GM12878 (cell line): ENCODE data around the gene S100A11. TPM values are rescaled to one million over a fixed set of nuclear protein-coding genes. Genes with fewer than 3 reads are reported as not detected.

Experiments
- ATAC-seq: fragments of 200-7000 bp; cut with Tn5 transposase; 3 replicates; pipeline ENCODE4 v1.9.1; 2020; ENCODE audit warnings: mild to moderate bottlenecking, moderate library complexity
- BruUV-seq: library from RNA; stranded (reverse); fragments of 400-500 nt; replicated peaks from 2 replicates; lab custom pipeline; 2021; lab: Mats Ljungman, UMichigan
- CTCF ChIA-PET: fragments of 300-600 bp; sonication (Branson Sonifier 250); formaldehyde crosslinking; extraction: SDS; loops from one replicate; lab custom pipeline; 2021; ENCODE audit warnings: inconsistent platforms; lab: Yijun Ruan, JAX
- POLR2A ChIA-PET: fragments of 350-600 bp; formaldehyde crosslinking; extraction: SDS; loops from one replicate; lab custom pipeline; 2021; ENCODE audit warnings: inconsistent platforms; lab: Charles Lee
- RAD21 ChIA-PET: fragments of 300-600 bp; sonication (Branson Sonifier 250); formaldehyde crosslinking; loops from one replicate; lab custom pipeline; 2023; ENCODE audit warnings: antibody characterized with exemption; ENCODE audit not compliant: unreplicated experiment; lab: Charles Lee
- SMC1A ChIA-PET: fragments of 300-600 bp; sonication (Branson Sonifier 250); formaldehyde crosslinking; loops from one replicate; lab custom pipeline; 2023; ENCODE audit not compliant: unreplicated experiment, uncharacterized antibody; lab: Charles Lee
- DNase-seq: peaks from one replicate; pipeline ENCODE4 v3.0.0-alpha.2; 2011; ENCODE audit warnings: low read depth, low spot score
- FAIRE-seq: peaks from 3 replicates; lab custom pipeline; 2011; peaks lifted over from hg19 to GRCh38; lab: Jason Lieb, UNC
- H2AFZ ChIP-seq: 2 replicates; pipeline ENCODE4 v1.6.0; 2011; ENCODE audit warnings: low read depth, low read length, control low read depth; ENCODE audit not compliant: control insufficient read depth
- H3K27ac ChIP-seq: 2 replicates; pipeline ENCODE4 v1.5.1; 2011; ENCODE audit warnings: control low read depth; ENCODE audit not compliant: control insufficient read depth, insufficient read depth
- H3K27me3 ChIP-seq, 2 experiments: replicated peaks in 1 of 2; 2 replicates each; pipeline versions ENCODE4 v1.6.0 to v1.6.1; 2011; ENCODE audit warnings: low read length in 1 of 2; ENCODE audit not compliant: control insufficient read depth in 2 of 2, insufficient read depth in 2 of 2
- H3K36me3 ChIP-seq, 2 experiments: 2 replicates each; pipeline ENCODE4 v1.5.1; 2011; ENCODE audit warnings: low read length in 1 of 2; ENCODE audit not compliant: control insufficient read depth in 2 of 2, insufficient read depth in 2 of 2
- H3K4me1 ChIP-seq: 2 replicates; pipeline ENCODE4 v1.6.1; 2011; ENCODE audit warnings: mild to moderate bottlenecking, low read length, moderate library complexity, mixed read lengths; ENCODE audit not compliant: control insufficient read depth, insufficient read depth
- H3K4me2 ChIP-seq: 2 replicates; pipeline ENCODE4 v1.6.0; 2011; ENCODE audit warnings: control low read depth; ENCODE audit not compliant: control insufficient read depth, insufficient read depth
- H3K4me3 ChIP-seq: fragments of 200-600 bp; sonication (generic); 2 replicates; pipeline ENCODE4 v1.5.1; 2016
- H3K79me2 ChIP-seq: 2 replicates; pipeline ENCODE4 v1.6.0; 2011; ENCODE audit warnings: low read length; ENCODE audit not compliant: control insufficient read depth, insufficient read depth
- H3K9ac ChIP-seq: 2 replicates; pipeline ENCODE4 v1.8.0; 2011; ENCODE audit warnings: low read length, control low read depth, mixed read lengths; ENCODE audit not compliant: control insufficient read depth, insufficient read depth
- H3K9me3 ChIP-seq: replicated peaks from 3 replicates; pipeline ENCODE4 v1.5.1; 2011; ENCODE audit warnings: mild to moderate bottlenecking, low read length; ENCODE audit not compliant: control insufficient read depth, insufficient read depth
- H4K20me1 ChIP-seq: 2 replicates; pipeline ENCODE4 v1.6.0; 2011; ENCODE audit not compliant: control insufficient read depth, insufficient read depth
- BMI1 ChIP-seq: fragments of 450-650 bp; IDR thresholded peaks from 2 replicates; pipeline ENCODE4 v1.6.1; 2016; ENCODE audit warnings: mild to moderate bottlenecking, moderate library complexity, borderline replicate concordance
- CBX5 ChIP-seq: sonication (generic); IDR thresholded peaks from 2 replicates; pipeline ENCODE4 v1.6.1; 2016; ENCODE audit warnings: low read depth, moderate library complexity, mild to moderate bottlenecking, inconsistent platforms
- GATAD2B ChIP-seq: fragments of 450-650 bp; conservative IDR thresholded peaks from 2 replicates; pipeline ENCODE4 v1.6.1; 2017; ENCODE audit warnings: low read depth, mild to moderate bottlenecking, moderate library complexity
- IKZF2 ChIP-seq, 2 experiments: fragments of 450-650 bp; IDR thresholded peaks; 2 replicates each; pipeline ENCODE4 v1.6.1; 2017; ENCODE audit warnings: mild to moderate bottlenecking in 2 of 2, moderate library complexity in 2 of 2
- RAD51 ChIP-seq: fragments of 450-650 bp; IDR thresholded peaks from 2 replicates; pipeline ENCODE4 v1.6.1; 2016; ENCODE audit warnings: moderate library complexity, mild to moderate bottlenecking, inconsistent platforms
- SMARCA5 ChIP-seq: fragments of 450-650 bp; IDR thresholded peaks from 2 replicates; pipeline ENCODE4 v1.6.1; 2017; ENCODE audit warnings: mild to moderate bottlenecking
- STAT3 ChIP-seq: IDR thresholded peaks from 2 replicates; pipeline ENCODE4 v1.6.1; 2011; ENCODE audit warnings: low read depth, low read length, improper control_type of control experiment
- SUZ12 ChIP-seq: fragments of 200-600 bp; sonication (generic); IDR thresholded peaks from one replicate; pipeline ENCODE4 v1.6.1; 2018; ENCODE audit warnings: antibody characterized with exemption, mild to moderate bottlenecking; ENCODE audit not compliant: unreplicated experiment
- TARDBP ChIP-seq: IDR thresholded peaks from 2 replicates; pipeline ENCODE4 v1.6.1; 2016; ENCODE audit warnings: borderline replicate concordance
- ZBED1 ChIP-seq: IDR thresholded peaks from 2 replicates; pipeline ENCODE4 v1.6.1; 2016; ENCODE audit warnings: borderline replicate concordance
- ZNF24 ChIP-seq: fragments of 450-650 bp; IDR thresholded peaks from 2 replicates; pipeline ENCODE4 v1.6.1; 2017; ENCODE audit warnings: antibody characterized with exemption, mild to moderate bottlenecking
- ZSCAN29 ChIP-seq: fragments of 450-650 bp; IDR thresholded peaks from 2 replicates; pipeline ENCODE4 v1.6.1; 2017; ENCODE audit warnings: mild to moderate bottlenecking, moderate library complexity
- WGBS: methylation state at CpG from one replicate; pipeline ENCODE4 v1.1.6; 2016; ENCODE audit warnings: low lambda C conversion rate; ENCODE audit not compliant: insufficient replicate concordance, insufficient coverage; ENCODE audit errors: missing lambda C conversion rate; 5-methylcytosine and 5-hydroxymethylcytosine counted together
- in situ Hi-C: fragments of 300-500 bp; cut with MboI; formaldehyde crosslinking; loops from 9 replicates; pipeline ENCODE4 v1.14.3; 2018; ENCODE audit warnings: mixed read lengths
- intact Hi-C: fragments of 100-400 bp; cut with micrococcal nuclease; formaldehyde crosslinking; loops from one replicate; pipeline ENCODE4 v1.14.2; 2022; ENCODE audit not compliant: unreplicated experiment
- polyA plus RNA-seq, 11 experiments: library from polyadenylated mRNA; depleted of rRNA in 4 of 11; unstranded in 6 of 11; stranded (reverse) in 5 of 11; fragments of >200 nt; fragmentation: Nextera tagmentation in 4 of 11; fragmentation: Illumina TruSeq in 1 of 11; extraction: Ambion mirVana in 4 of 11; extraction: Trizol in 1 of 11; gene quantifications; 1 replicate in 1 of 11; 2 replicates in 10 of 11; pipeline versions ENCODE4 v1.2.1 to v1.2.3, GENCODE V29; 2011 to 2016; ENCODE audit warnings: inconsistent platforms in 2 of 11, missing spikeins in 2 of 11, low read depth in 1 of 11
- total RNA-seq, 4 experiments: library from RNA; depleted of rRNA in 3 of 4; stranded (reverse); fragments of >200 nt in 3 of 4; fragmentation: Illumina TruSeq in 1 of 4; extraction: Trizol in 1 of 4; gene quantifications; 2 replicates each; pipeline versions ENCODE4 v1.2.1 to v1.2.3, GENCODE V29; 2013 to 2021
- TF ChIP-seq, protein P1 (sequence below): fragments of 150-350 bp; IDR thresholded peaks from 2 replicates; pipeline ENCODE4 v1.6.1; 2014; ENCODE audit warnings: mild to moderate bottlenecking, low read depth, low read length

The S100A11 gene
- total and polyA plus RNA-seq, 10 of the 15 experiments (the other 5 are each of a cell fraction or from before 2014, with no cell fraction given) = 9.0 to 134 (median 62.7) TPM

DNA sequence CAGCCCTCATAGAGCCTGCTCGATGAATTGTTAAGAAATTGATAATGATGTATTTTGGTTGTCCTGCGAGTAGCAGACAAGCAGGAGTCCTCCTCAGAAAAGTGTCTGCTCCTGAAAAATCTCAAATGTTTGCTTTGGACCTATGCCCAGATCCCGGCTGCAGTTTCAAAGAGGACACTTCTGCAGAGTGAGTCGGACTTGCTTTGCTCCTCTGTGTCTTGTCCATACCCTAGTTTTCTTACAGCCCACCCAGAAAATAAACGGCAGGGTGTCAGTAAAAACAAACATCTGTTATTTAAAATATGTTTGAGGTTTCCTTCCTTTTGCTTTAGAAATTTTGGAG lies 46.0 kb downstream of the S100A11 start:
- Histone ChIP-seq H3K79me2 (no peaks in the 10 kb centered on the region), H3K4me1 (peaks cover 11% of the 10 kb centered on the region; the same call in 1 of the 2 replicates), H3K27ac (no peak overlapping the region), H3K36me3 (no peaks in the 10 kb centered on the region), H2AFZ (no peak overlapping the region), H3K27me3 (peaks cover 17 to 37% of the 10 kb centered on the region in 2 experiments), H3K4me2 (no peak overlapping the region), H3K4me3 (no peak overlapping the region), H4K20me1 (no peaks in the 10 kb centered on the region), H3K9me3 (no peaks in the 10 kb centered on the region), H3K9ac (no peak overlapping the region)
- FAIRE-seq = no peak
- no peak for ATAC-seq
- WGBS = 56% methylated on average over 5 of the region's 5 CpGs
- no TSS peak for BruUV-seq
- ChIA-PET CTCF (interaction anchor here (0.8 to 6.2 kb wide), 4 partner anchors 9 to 82 kb away, joined by 4 to 49 read pairs (median 4); partner anchors contain the start of gene THEM4), SMC1A (interaction anchor here (0.7 kb wide), 1 partner anchor 109 kb away, joined by 3 read pairs; no protein-coding TSS in a partner anchor), RAD21 (no interaction called here), POLR2A (no interaction called here)
- intact Hi-C loops = no loop called here
- in situ Hi-C loops = no loop called here
- DNase-seq = no peak
- TF ChIP-seq, protein P1, sequence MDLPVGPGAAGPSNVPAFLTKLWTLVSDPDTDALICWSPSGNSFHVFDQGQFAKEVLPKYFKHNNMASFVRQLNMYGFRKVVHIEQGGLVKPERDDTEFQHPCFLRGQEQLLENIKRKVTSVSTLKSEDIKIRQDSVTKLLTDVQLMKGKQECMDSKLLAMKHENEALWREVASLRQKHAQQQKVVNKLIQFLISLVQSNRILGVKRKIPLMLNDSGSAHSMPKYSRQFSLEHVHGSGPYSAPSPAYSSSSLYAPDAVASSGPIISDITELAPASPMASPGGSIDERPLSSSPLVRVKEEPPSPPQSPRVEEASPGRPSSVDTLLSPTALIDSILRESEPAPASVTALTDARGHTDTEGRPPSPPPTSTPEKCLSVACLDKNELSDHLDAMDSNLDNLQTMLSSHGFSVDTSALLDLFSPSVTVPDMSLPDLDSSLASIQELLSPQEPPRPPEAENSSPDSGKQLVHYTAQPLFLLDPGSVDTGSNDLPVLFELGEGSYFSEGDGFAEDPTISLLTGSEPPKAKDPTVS = no peak
- no peak for TF ChIP-seq ZSCAN29
- TF ChIP-seq TARDBP = no peak
- TF ChIP-seq CBX5 = no peak
- no peak for TF ChIP-seq STAT3
- no peak for TF ChIP-seq ZNF24
- no peak for TF ChIP-seq GATAD2B
- no peak for TF ChIP-seq ZBED1
- no peak for TF ChIP-seq SUZ12
- no peak for TF ChIP-seq RAD51
- no peak for TF ChIP-seq IKZF2 (IDR thresholded peaks at IDR 0.05)
- no peak for TF ChIP-seq BMI1
- TF ChIP-seq SMARCA5 = no peak
